AG04450 (cell line): ENCODE measurements around the gene SORCS3. TPM values are rescaled to one million over a fixed set of nuclear protein-coding genes. Genes with fewer than 3 reads are reported as not detected.

Experiments used
- CTCF ChIA-PET: fragments of 300-600, 350-600 bp; formaldehyde crosslinking; extraction: SDS; loops from one replicate; lab custom pipeline; 2022; ENCODE audit warnings: antibody characterized with exemption, inconsistent platforms; lab: Charles Lee
- POLR2A ChIA-PET: fragments of 350-600 bp; formaldehyde crosslinking; extraction: SDS; loops from one replicate; lab custom pipeline; 2021; ENCODE audit warnings: antibody characterized with exemption, inconsistent platforms; lab: Yijun Ruan, JAX
- DNase-seq: peaks from one replicate; pipeline ENCODE4 v3.0.0-alpha.2; 2011; ENCODE audit warnings: low read depth, low spot score
- H3K27ac ChIP-seq: one replicate; pipeline ENCODE4 v1.5.1; 2012; ENCODE audit warnings: low read depth, low read length, control low read depth
- H3K27me3 ChIP-seq: one replicate; pipeline ENCODE4 v1.6.0; 2012; ENCODE audit warnings: low read length; ENCODE audit not compliant: control insufficient read depth, insufficient read depth
- H3K4me3 ChIP-seq: 2 replicates; pipeline ENCODE4 v1.5.1; 2011; ENCODE audit warnings: mild to moderate bottlenecking, low read depth, low read length, control low read depth
- H3K9me3 ChIP-seq: 2 replicates; pipeline ENCODE4 v1.5.1; 2012; ENCODE audit warnings: low read length; ENCODE audit not compliant: control insufficient read depth, insufficient read depth
- CTCF ChIP-seq: IDR thresholded peaks from 2 replicates; pipeline ENCODE4 v1.5.1; 2011; ENCODE audit warnings: low read depth, low read length, control low read depth, inconsistent platforms
- polyA plus RNA-seq: library from polyadenylated mRNA; depleted of rRNA; stranded (reverse); fragments of >200 nt; gene quantifications from 2 replicates; pipeline ENCODE4 v1.2.3, GENCODE V29; 2011

SORCS3 gene
- polyA plus RNA-seq, 1 experiment, result not detected

DNA sequence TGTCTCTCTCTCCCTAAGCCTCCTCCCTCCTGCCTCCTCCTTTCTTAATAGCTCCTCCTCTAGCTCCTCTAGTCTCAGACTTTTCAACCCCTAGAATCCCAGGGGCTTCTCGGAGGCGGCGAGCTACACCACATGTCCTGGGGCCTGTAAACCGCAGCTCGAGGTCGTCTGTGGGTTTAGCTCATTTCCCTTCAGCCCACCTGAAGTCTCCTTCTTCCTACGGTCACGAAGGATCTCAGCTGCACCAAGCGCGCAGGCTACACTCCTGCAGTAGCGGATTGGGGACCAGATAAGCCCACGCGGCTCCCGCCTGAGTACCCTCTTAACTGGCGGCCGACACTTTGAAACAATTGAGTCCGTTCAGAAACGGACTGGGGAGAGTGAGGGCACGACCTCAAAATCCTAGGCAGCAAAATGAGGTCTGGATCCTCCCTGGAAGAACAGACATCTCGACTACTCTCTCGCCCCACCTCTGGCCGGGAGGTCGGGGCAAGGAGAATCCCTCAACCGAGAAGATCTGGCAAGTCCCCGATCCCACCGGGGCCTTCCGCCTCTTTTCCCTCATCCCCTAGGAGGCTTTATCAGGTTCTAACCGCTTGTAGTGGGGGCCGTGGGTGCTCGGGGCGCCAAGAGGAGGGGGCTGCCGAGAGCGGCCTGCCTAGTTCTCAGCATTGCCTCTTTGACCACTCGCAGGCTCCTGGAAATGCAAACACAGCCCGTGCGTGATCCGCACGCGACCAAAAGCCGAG, 1.3 kb upstream of the SORCS3 start:
- ChIA-PET POLR2A (no interaction called here), CTCF (interaction anchor here (0.5 to 1.6 kb wide), 2 partner anchors 14 to 1426 kb away, joined by 3 read pairs; no protein-coding TSS in a partner anchor)
- Histone ChIP-seq H3K4me3 (no peak overlapping the region), H3K27me3 (peaks cover 48% of the 10 kb centered on the region), H3K9me3 (no peaks in the 10 kb centered on the region), H3K27ac (no peak overlapping the region)
- no peak for DNase-seq
- no peak for TF ChIP-seq CTCF

- Histone ChIP-seq H3K4me3 (no peak overlapping the region), H3K9me3 (no peaks in the 10 kb centered on the region), H3K27me3 (peaks cover 52% of the 10 kb centered on the region), H3K27ac (no peak overlapping the region)
- DNase-seq, result no peak
- ChIA-PET POLR2A (no interaction called here), CTCF (no interaction called here)
- no peak for TF ChIP-seq CTCF
These were observed 527 bp upstream of the SORCS3 start for GRCh38 chr10:104640339-104641186.

- CTCF ChIA-PET, result no interaction called here
- DNase-seq, result no peak
These were observed 1.0 kb downstream of the SORCS3 start for GRCh38 chr10:104641937-104642657.

GRCh38 chr10:104642658-104643302, 1.7 kb downstream of the SORCS3 start:
- ChIA-PET CTCF (no interaction called here), POLR2A (no interaction called here)
- Histone ChIP-seq H3K4me3 (no peak overlapping the region), H3K9me3 (no peaks in the 10 kb centered on the region), H3K27me3 (peaks cover 50% of the 10 kb centered on the region), H3K27ac (no peak overlapping the region)
- DNase-seq, result no peak
- no peak for TF ChIP-seq CTCF

More at GRCh38 chr10:104641937-104642657, 1.0 kb downstream of the SORCS3 start:
- no peak for TF ChIP-seq CTCF
- POLR2A ChIA-PET, result no interaction called here
- H3K27me3 ChIP-seq, result peaks cover 52% of the 10 kb centered on the region
- no peak overlapping the region for H3K4me3 ChIP-seq
- H3K27ac ChIP-seq, result no peak overlapping the region
- no peaks in the 10 kb centered on the region for H3K9me3 ChIP-seq
